NCI-H1048 (cell line): ENCODE data around the gene KRT34.
"Not testable (repeated sequence)": the region's sequence is repeated elsewhere in the genome, so short reads cannot be mapped to it uniquely, and the experiment has no call there.

Experiments
- DNase-seq: peaks from one replicate; lab custom pipeline; 2025; lab: John Stamatoyannopoulos, UW

Gene KRT34

DNA sequence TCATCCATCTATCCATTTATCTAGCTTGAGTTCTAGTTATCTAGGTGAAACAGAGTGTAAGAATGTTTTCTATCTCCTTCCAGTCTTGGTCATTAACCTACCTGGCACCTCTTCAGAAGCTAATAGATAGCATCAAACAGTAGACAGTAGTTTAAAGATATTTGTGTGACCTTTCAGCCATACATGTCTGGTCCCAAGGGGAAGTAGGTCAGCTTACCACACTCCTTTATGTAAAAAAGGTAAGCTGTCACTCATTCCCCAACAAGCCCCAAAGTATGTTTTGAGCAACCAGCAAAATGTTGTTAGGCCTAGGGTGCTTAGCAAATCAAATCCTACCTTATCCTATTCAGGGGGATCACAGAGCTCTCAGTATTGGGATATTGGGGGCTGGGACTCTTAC, 16.0 kb downstream of the KRT34 start:
- no peak for DNase-seq

DNA sequence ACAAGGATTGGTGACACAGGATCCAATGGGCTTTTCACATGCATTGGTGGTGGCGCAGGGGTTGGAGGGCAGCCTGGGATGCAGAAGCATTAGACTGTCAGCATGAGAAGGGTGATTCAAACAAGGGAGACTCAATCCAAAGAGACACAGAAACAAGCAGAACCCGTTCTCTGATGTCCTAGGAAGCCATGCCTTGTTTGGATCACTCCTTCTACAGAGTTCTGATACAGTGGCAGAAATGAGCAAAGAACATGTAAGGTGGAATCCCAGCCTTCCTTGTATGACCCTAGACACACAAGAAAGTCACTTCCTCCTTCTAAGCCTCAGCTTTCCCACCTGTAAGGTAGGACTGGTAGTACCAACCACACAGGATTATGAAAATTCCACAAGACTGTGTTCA, 18.2 kb downstream of the KRT34 start:
- no peak for DNase-seq

DNA sequence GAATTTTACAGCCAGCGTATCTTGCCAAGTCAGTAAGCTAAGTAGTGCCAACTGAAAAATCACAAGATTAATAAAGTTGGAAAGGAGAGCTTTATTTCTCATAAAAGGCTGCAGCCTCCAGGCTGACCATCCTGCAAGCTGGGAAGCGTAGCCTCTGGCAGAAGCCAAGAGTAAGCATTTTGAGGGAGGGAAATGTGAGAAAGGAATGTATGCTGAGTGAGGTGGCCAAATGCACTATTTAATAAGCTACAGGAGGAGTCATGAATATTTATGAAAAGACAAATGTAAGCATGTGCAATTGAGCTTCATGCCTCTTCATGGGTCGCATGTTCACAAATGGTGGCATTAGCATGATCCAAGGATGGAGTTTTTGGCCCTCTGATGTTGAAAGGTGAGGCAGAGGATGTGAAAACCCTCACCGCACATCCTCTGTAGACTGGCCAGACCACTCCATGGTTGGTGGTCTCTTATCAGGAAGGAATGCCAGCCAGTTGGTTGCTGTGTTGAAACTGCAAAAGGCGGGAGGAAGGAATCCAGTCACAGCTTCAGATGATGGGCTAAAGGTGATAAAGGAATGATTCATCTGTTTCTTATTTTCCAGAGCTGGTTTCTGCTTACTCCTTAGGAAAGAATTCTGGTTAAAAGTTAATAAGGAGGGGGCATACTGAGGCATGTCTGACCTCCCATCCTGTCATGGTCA, 21.7 kb downstream of the KRT34 start:
- DNase-seq = no peak

DNA sequence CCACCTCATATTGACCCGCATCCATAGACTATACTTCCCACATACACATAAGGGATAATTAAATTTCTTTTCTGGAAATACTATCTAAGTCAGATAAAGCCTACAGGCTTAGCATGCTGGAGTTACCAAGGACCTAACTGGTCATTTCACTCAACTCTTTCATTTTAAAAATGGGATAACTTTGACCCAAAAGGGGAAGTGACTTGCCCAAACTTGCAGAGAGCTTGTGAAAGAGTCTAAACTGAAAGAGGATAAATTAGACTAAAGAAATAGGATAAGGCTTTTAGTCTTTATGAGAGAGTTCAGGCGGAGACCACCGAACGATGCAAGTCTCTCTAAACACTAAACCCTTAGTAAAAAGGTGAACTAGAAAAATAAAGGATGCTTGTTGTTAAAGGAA, 27.6 kb downstream of the KRT34 start:
- DNase-seq = no peak

DNA sequence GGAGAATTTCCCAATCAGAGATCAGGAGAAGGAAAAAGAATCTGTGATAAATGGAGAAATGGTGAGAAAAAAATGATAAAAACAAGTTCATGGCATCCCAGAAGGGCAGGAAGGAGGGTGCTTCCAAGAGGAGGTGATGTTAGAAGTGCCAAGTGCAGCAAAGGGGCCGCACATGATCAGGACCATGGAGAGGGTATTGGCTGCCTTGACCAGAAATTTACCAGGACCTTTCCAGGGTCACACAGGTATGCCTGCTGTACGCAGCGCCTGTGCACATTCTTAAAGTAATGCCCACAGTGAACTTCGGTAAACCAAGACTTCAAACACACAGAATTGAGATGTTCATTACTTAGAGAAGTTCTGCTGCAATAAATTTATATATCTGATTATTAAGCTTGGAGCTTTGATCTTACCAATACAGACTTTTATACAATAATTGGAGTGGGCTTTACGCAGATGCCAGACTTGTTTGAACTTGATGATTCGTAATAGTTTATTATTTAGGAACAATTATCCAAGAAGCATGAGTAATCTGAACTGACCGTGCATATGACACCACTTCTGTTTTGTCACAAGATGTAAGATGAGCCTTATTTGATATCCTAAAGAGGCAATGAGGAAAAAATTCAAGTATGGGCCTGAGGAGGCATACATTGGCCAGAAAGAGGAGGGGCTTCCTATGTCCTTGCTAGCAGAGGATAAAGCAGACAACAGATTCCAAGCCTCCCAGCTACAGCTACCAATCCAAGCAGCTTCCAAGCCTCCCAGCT, 29.3 kb downstream of the KRT34 start:
- no peak for DNase-seq

DNA sequence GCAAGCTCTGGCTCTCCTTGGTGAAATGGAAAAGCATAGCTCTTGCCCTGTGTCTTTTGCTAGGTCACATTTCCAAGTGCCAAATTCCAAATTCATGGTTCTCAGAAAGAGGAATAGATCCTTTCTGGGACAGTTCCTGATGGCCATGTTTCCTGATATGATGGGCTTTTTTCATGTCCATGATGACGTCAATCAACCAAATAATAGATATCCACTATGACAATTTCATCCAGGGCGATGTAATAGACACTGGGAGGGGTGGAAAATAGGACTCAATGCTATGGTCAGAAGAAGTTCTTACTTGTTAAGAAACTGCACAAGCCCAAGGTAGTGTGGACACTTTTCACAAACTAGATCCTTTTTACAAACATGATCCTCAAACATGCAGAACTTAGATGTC, 30.9 kb downstream of the KRT34 start:
- no peak for DNase-seq

DNA sequence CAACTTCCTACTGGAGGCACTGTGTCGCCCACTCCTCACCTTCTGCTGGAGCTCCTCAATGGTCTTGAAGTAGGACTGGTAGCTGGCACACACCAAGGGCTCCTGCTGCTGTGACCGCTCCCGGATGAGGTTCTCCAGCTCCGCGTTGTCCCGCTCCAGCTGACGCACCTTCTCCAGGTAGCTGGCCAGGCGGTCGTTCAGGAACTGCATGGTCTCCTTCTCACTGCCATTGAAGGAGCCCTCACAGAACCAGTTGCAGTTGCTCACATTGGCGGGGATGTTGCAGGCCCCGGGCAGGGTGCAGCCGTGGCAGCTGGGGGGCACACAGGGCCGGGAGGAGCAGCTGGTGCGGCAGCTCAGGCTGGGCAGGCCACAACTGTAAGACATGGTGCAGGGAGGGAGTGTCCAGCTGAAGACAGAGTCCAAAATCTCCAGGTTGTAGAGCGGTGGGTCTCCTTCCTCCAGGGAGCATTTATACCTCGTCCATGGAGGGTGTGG, 31.7 kb downstream of the KRT34 start, which contains the start of gene KRT33A:
KRT33A (minus strand) TSS at position 448 of the 498 bp plus-strand sequence; CDS start at position 387, 61 bp downstream.
- DNase-seq = not testable (repeated sequence)

DNA sequence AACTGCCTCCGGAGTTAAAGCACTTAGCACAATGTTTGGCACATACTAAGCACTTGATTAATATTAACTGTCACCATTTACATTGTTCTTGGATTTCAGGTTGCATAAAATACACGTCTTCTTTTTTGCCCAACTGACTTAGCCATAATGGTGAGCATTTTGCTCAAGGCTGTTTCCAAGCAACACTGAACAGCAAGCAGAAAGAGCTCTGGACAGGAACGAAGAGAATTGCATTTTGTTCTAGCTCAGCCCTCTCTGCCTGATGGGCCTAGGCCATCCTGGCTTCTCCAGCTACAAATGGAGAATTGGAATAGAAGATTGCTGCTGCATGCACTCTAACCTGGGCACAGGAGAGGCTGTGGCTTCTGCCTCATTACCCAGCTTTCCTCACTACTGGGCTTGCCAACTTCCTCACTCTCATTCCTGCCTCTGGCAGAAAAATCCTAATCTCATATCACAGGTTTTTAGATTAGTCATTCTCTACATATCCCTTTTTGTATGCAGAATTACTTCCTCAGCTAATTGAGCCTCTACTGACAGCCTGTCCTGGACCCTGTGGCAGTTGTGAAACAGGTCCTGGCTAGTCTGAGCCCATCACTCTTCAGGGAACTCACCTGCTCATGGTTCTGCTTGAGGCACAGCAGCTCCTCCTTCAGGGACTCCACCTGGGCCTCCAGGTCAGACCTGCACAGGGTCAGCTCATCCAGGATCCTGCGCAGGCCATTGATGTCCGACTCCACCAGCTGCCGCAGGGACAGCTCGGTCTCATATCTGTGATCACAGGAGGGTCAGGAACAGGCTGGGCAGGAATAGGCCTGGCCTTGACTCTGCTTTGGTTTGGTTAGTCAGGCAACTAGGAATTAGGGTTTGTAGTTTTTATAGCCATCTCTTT, 34.0 kb downstream of the KRT34 start:
- DNase-seq = no peak

DNA sequence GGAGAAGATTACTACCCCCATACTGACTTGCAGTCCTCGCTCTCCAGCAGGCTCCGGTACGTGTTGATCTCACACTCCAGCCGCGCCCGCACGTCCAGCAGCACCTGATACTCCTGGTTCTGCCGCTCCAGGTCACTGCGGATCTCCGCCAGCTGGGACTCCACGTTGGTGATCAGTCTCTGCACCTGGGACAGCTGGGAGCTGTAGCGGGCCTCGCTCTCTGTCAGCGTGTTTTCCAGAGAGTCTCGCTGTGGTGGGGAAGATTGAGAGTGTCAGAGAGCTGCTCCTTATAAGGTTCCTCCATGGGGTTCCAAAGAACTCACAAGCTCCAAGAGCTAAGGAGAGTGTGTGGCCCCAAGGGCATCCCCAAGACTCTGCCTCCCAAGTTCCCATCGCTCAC, 35.7 kb downstream of the KRT34 start:
- DNase-seq = not testable (repeated sequence)

DNA sequence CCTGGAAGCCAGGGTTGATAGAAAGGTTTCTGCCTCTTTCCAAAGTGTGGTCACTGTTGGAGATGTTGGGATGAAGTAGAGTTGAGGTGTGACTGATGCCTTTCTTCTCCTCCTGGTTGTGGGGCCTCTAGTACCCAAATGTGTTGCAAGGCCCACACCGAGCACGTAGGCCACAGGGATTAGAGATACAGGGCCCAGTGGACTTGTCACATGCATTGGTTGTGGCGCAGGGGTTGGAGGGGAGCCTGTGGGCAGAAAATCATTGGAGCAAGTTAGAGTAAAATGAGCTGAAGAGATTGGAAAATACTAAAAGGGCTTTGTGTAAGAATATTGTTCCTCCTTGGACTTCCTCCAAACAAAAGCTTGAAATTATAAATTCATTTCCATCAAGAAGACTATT, 36.1 kb downstream of the KRT34 start:
- DNase-seq = no peak

DNA sequence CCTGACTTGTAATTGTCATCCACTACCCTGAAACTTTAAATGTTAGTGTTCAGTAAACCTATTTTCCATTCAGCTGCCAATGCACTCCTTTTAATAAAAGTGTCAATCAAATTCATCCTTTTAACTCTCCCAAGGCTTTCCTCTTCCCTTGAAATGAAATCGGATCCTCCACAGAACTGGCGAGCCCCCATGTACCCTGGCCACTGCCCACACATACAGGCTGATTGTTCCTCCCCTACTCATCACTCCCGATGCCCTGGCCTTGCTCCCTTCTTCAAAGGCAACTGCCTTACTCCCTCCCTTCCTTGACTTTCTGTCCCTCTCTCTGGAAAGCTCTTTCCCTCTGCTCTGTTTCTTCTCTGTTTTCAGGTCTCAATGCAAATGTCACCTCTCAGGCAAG, 39.1 kb downstream of the KRT34 start:
- no peak for DNase-seq

DNA sequence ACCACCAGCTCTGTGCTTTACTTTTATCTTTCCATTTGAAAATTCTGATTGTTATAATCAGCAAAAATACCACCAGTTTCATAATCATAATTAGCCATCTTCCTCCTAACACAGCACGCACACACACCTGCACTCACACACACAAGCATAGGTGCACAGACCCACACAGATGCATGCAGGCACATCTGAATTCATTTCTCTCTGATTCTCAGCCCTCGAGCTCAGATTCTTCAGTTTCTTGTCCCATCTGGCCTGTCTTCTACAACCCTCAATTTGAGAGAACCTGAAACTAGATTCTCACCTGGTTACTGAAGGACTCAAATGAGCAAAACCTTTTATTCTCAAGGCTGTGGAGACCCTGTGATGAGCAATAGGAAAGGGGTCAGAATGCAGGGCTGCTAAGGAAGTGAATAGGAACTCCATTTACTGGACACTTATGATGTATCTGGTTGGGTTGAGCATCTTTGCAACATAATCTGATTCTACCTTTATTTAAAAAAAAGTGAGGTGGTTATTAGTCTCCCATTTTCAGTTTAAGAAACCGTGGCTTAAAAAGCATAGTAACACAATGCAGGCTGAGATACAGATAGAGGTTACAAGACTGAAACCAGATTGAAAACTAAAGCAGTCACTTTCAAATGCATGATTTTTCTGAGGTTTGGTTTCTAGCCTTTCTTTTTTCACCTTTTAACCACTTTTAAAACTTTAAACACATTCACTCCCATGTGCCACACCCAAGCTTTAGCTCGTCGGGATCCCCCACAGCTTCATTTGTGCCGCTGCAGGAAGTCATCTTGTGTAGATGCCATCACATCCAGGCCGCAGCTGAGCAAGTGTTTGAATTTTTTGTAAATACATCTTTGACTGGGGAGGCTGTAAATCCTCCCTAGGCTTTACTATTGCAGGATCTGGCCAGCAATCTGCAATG, 40.9 kb downstream of the KRT34 start:
- no peak for DNase-seq

DNA sequence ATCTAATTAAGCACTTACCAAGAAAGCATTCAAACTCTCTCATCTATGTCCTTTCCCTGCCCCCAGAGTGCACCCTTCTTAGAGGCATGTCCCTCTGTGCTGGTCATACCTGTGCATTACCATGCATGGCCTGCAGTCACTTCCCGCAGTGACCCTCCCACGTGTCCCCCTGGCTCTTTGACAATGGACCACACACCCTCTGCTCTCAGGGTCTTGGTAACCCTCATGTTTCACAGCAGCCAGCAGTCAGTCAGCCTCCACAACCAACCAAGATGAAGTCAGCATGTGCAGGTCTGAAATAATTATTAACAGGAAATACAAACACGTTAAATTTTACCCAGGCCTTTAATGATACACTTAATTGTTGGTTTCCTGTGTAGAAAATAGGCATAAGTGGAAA, 41.6 kb downstream of the KRT34 start:
- DNase-seq = no peak

DNA sequence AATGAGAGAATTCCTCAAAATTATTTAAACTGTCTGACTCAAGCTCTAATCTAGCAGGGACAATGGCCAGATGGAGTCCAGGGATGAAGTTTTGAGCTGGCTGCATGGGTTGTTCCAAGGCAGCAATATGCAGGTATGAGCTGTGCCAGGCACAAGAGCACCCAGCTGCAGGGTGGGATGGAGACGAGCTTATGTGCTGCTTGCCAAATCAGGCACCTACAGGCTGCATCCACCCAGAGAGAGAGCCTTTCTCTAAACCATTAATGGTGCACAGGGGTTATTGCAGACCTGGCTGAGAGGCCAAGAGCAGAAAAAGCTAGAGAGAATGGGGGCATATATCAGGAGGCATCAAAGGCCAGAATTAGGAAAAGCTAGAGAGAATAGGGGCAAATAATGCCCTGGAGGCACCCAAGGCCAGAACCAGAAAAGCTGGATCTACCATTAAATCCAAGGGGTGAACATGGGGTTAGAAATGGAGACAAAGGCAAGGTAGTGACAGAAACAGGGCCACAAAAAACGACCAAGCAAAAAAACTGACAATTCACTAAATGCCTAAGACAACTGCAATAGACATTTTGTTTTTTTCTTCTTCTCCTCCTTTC, 42.4 kb downstream of the KRT34 start:
- no peak for DNase-seq

DNA sequence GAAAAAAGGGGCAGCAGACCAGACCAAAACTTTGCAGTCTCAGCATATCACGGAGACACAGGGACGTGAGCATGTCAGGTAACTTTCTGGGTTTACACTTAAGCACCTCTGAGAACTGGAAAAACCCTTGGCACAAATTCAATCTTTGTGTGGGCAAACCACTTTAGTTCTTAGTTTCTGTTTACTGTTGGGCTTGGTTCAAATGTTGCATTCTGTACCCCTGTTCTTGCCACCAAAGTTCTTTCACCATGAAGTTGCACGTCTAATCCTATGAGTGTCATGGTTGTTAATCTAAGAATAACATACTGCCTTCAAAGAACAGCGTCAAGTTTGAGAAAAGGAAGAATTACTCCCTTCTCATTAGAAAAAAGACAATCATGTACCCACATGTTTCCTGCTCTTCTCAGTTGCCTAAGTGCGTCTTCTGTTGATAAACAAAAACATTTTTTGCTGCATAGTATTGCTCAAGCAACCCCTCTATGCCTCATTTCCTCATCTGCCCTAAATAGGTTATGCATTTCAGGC, 43.1 kb downstream of the KRT34 start:
- no peak for DNase-seq

DNA sequence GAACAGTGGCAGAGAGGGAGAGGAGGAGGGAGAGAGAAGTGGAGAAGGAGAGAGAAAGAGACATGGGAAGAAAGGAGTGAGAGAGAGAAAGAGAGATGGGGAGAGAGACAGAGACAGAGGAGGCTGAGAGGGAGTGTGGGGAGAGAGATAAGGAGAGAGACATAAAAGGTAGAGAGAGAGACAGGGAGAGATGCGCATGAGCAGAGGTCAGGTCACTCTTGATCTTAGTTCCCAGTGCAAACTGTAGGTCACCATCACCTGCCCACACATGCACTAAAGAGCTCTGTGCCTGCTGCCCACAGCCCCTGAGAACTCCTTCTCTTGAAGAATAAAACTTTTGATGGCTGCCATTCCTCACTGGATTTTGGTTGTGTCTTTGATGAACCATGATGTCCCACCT, 46.4 kb downstream of the KRT34 start:
- DNase-seq = no peak

DNA sequence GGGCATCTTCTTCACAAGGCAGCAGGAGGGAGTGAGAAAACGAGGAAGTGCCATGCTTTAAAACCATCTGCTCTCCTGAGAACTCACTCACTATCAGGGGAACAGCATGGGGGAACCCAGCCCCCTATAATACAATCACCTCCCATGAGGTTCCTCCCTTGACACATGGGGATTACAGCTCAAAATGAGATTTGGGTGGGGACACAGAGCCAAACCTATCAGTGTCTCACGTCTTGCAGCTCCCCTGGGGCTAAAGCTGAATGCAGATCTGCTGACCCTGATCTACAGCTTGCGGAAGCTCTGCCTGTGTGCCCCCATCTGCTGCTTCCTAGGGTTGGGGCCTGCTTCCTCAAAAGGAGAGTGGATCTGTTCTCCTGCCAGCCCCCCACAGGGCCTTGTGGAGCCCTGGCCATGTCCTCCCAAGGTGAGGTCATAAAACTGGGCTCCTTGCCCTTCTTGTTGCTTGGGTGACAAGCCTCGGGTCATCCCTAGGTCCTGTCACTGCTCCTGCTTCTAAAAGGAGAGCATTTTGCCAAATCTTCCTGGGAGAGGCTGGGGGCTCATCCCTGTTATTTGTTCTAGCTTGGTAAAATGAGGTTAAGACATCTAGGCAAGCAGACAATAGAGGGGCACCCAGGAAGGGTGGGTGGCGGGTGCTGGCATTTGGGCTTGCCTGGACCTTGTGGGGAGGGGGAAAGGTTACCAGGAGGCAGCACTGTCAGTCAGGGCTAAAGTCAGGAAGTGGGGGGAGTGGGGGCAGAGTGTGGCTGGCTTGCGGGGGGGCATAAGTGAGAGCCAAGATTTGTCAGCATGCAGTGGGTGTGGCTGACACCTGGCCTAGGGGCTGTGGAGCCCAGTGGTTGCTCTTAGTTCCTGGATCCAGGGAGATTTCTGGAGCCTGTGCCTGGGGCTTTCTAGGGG, 47.5 kb downstream of the KRT34 start:
- no peak for DNase-seq

DNA sequence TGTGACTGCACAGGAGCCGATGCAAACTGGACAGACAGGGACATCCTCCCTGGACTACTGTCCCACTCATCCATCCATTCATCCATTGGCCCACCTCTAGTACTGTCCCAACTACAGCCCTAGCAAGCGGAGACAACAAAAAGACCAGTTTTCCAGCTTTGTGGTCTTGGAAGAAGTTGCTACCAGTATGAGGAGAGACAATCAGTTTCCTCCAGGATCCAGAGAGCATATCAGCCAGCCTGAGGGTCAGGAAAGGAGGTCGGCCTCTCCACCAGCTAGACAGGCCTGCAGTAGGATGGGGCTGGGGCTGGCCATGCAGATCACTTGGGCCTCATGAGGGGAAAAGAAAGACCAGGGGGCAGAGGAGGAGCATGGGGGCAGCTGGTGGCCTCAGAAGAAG, 48.3 kb downstream of the KRT34 start:
- DNase-seq = no peak

DNA sequence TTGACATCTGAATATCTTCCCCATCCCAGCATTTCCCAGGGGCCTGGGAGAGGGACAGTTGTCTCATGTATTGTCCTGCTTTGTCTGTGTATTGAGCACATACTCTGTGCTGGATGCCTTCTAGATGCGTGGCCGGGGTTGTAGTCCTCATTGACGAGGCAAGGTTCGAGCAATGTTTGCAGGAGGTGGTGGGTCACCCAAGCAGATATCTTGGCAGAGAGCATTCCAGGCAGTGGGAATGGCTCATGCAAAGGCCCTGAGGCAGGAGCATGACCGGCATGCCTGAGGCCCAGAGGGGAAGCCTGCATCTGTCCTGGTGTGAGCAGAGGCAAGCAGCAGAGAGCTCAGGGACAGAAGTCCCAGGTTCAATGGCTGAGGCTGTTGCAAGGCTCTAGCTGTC, 49.0 kb downstream of the KRT34 start:
- no peak for DNase-seq

DNA sequence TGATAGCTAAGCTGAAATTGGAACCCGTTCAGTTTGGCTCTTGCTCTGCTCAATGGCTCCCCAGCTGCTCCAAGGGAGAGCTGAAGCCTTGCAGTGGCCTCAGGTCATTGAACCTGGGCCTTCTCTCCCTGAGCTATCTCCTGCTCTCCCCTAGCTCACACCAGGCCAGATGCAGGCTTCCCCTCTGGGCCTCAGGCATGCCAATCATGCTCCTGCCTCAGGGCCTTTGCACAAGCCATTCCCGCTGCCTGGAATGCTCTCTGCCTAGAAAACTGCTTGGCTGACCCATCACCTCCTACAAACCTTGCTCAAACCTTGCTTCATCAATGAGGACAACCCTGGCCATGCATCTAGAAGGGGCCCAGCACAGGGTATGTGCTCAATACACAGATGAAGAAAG, 49.9 kb downstream of the KRT34 start:
- no peak for DNase-seq
